Naive thymus-derived CD4-positive, alpha-beta T cell (primary cell): ENCODE measurements around the gene TRPC3. TPM values are rescaled to one million over a fixed set of nuclear protein-coding genes. Genes with fewer than 3 reads are reported as not detected.

Experiments used
- ATAC-seq: fragments of 150-1000 bp; cut with Tn5 transposase; 2 replicates; pipeline ENCODE4 v1.10.0; 2021; ENCODE audit warnings: mild to moderate bottlenecking, moderate library complexity
- CTCF ChIA-PET: fragments of 350-600 bp; sonication (Branson Sonifier 250); formaldehyde crosslinking; loops from one replicate; lab custom pipeline; 2021; ENCODE audit warnings: antibody characterized with exemption; lab: Charles Lee
- POLR2A ChIA-PET: fragments of 350-600 bp; sonication (Branson Sonifier 250); formaldehyde crosslinking; loops from one replicate; lab custom pipeline; 2021; ENCODE audit warnings: antibody characterized with exemption, inconsistent platforms; lab: Charles Lee
- DNase-seq, 9 donors: peaks; one replicate each; pipeline versions ENCODE4 v3.0.0 to v3.0.0-alpha.2; 2020 to 2022; ENCODE audit warnings: mixed read lengths in 1 of 9
- H3K27ac ChIP-seq: one replicate; pipeline ENCODE4 v1.7.0; 2013; ENCODE audit warnings: mild to moderate bottlenecking, low read depth, low read length, moderate library complexity
- H3K27me3 ChIP-seq, 2 donors: one replicate each; pipeline ENCODE4 v1.7.0; 2013; ENCODE audit warnings: low read length in 2 of 2, mild to moderate bottlenecking in 2 of 2, moderate library complexity in 2 of 2; ENCODE audit not compliant: control insufficient read depth in 2 of 2, insufficient read depth in 2 of 2
- H3K36me3 ChIP-seq, 3 experiments: 1 replicate in 2 of 3; 2 replicates in 1 of 3; pipeline ENCODE4 v1.7.0; 2013; ENCODE audit warnings: low read length in 3 of 3, mild to moderate bottlenecking in 3 of 3, moderate library complexity in 1 of 3; ENCODE audit not compliant: insufficient read depth in 3 of 3, control insufficient read depth in 2 of 3
- H3K4me1 ChIP-seq, 2 donors: one replicate each; pipeline ENCODE4 v1.7.0; 2013; ENCODE audit warnings: low read length in 2 of 2, mild to moderate bottlenecking in 2 of 2, moderate library complexity in 1 of 2; ENCODE audit not compliant: control insufficient read depth in 2 of 2, insufficient read depth in 2 of 2
- H3K4me3 ChIP-seq: 2 replicates; pipeline ENCODE4 v1.7.0; 2013; ENCODE audit warnings: mild to moderate bottlenecking, low read length
- H3K9me3 ChIP-seq, 3 experiments: 1 replicate in 2 of 3; 2 replicates in 1 of 3; pipeline ENCODE4 v1.7.0; 2013; ENCODE audit warnings: low read length in 3 of 3; ENCODE audit not compliant: control insufficient read depth in 2 of 3
- H3K27ac Mint-ChIP-seq, 9 donors: one replicate each; pipeline ENCODE4 v1.8.0; 2020 to 2022; ENCODE audit warnings: mixed read lengths in 9 of 9, mild to moderate bottlenecking in 8 of 9, moderate library complexity in 5 of 9, inconsistent platforms in 2 of 9
- H3K27me3 Mint-ChIP-seq, 5 donors: one replicate each; pipeline ENCODE4 v1.8.0; 2021 to 2022; ENCODE audit warnings: mixed read lengths in 5 of 5, mild to moderate bottlenecking in 1 of 5
- H3K36me3 Mint-ChIP-seq, 5 donors: one replicate each; pipeline ENCODE4 v1.8.0; 2020 to 2022; ENCODE audit warnings: mixed read lengths in 5 of 5, mild to moderate bottlenecking in 3 of 5, inconsistent platforms in 1 of 5
- H3K4me1 Mint-ChIP-seq, 7 donors: one replicate each; pipeline ENCODE4 v1.8.0; 2020 to 2022; ENCODE audit warnings: mixed read lengths in 7 of 7, mild to moderate bottlenecking in 3 of 7, inconsistent platforms in 1 of 7
- H3K4me3 Mint-ChIP-seq, 10 donors: one replicate each; pipeline ENCODE4 v1.8.0; 2020 to 2022; ENCODE audit warnings: mild to moderate bottlenecking in 10 of 10, mixed read lengths in 10 of 10, moderate library complexity in 6 of 10, inconsistent platforms in 2 of 10
- H3K9me3 Mint-ChIP-seq, 11 donors: one replicate each; pipeline ENCODE4 v1.8.0; 2020 to 2022; ENCODE audit warnings: mixed read lengths in 11 of 11, mild to moderate bottlenecking in 4 of 11, inconsistent platforms in 1 of 11, moderate library complexity in 1 of 11
- intact Hi-C, 2 donors: fragments of 100-400 bp; cut with micrococcal nuclease; formaldehyde crosslinking; loops; one replicate each; pipeline ENCODE4 v1.15.1; 2023
- polyA plus RNA-seq, 2 donors: library from polyadenylated mRNA; unstranded; fragments of 300-500 nt; fragmentation: Illumina TruSeq; gene quantifications; one replicate each; pipeline ENCODE4 v1.2.3, GENCODE V29; 2021
- total RNA-seq, 6 experiments: library from RNA in 5 of 6; stranded (reverse) in 5 of 6; gene quantifications; 1 replicate in 5 of 6; 2 replicates in 1 of 6; pipeline ENCODE4 v1.2.3 and lab custom pipeline; 2021 to 2026

TRPC3 gene
- total and polyA plus RNA-seq, 7 experiments from 2014 or later: 0.99 TPM; not detected in 6

DNA sequence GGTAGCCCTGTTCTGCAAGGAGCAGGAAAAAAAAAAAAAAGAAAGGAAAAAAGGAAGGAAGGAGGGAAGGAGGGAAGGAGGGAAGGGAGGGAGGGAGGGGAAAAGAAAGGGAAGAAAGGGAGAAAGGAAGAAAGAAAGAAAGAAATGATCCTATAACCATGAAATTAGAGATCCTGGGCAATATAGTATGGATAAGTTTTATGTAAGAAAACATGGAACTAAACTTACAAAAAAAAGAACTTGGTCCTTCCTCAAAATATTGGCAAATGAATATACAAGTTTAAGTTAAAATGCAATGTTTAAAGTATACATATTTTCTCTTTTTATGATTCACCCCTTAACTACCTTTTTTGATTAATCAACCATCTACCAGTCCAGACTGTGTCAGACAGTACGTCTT lies 100.5 kb downstream of the TRPC3 start:
- no peaks in the 10 kb centered on the region for H3K9me3 Mint-ChIP-seq
- intact Hi-C loops: no loop called here
- ATAC-seq: no peak

DNA sequence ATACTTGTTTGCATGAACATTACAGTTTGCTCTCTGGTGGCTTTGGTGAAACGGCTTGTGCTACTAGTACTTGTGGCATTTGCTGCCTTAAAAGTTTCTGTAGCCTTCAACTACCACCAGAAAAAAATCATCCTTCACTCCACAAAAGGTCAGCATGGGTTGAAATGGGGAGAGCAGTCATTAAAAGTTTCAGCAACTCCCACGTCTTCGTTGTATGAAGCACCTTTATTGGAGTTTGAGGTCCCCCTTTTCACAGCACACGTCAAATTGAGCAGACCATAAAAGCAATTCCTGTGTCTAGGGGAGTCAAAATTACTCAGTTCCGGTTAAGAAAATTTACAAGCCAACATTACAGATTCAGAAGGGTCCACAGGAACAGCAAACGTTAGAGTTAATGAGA lies 105.2 kb downstream of the TRPC3 start:
- no peaks in the 10 kb centered on the region for H3K9me3 ChIP-seq
- Mint-ChIP-seq H3K27me3 (no peaks in the 10 kb centered on the region), H3K4me3 (no peak overlapping the region), H3K36me3 (peaks cover 10 to 49% (median 20%) of the 10 kb centered on the region in 5 donors), H3K4me1 (no peaks in the 10 kb centered on the region), H3K9me3 (no peaks in the 10 kb centered on the region), H3K27ac (no peak overlapping the region)
- H3K4me3 ChIP-seq: no peak overlapping the region
- no peak overlapping the region for H3K27ac ChIP-seq
- ATAC-seq (no peak), DNase-seq (no peak)
- intact Hi-C loops: no loop called here
- POLR2A ChIA-PET: no interaction called here
- H3K27me3 ChIP-seq: no peaks in the 10 kb centered on the region
- H3K4me1 ChIP-seq: no peaks in the 10 kb centered on the region
- peaks cover 0 to 13% (median 0%) of the 10 kb centered on the region in 3 experiments for H3K36me3 ChIP-seq
- CTCF ChIA-PET: no interaction called here

More for the DNA sequence above, 100.5 kb downstream of the TRPC3 start:
- Histone ChIP-seq H3K9me3 (no peaks in the 10 kb centered on the region), H3K36me3 (peaks cover 0 to 8% (median 0%) of the 10 kb centered on the region in 3 experiments), H3K27ac (no peak overlapping the region), H3K27me3 (no peaks in the 10 kb centered on the region), H3K4me1 (no peaks in the 10 kb centered on the region), H3K4me3 (no peak overlapping the region)
- ChIA-PET CTCF (no interaction called here), POLR2A (no interaction called here)
- no peak for DNase-seq
- Mint-ChIP-seq H3K27me3 (no peaks in the 10 kb centered on the region), H3K27ac (no peak overlapping the region), H3K36me3 (peaks cover 3 to 40% (median 12%) of the 10 kb centered on the region in 5 donors), H3K4me3 (no peak overlapping the region), H3K4me1 (no peaks in the 10 kb centered on the region)

DNA sequence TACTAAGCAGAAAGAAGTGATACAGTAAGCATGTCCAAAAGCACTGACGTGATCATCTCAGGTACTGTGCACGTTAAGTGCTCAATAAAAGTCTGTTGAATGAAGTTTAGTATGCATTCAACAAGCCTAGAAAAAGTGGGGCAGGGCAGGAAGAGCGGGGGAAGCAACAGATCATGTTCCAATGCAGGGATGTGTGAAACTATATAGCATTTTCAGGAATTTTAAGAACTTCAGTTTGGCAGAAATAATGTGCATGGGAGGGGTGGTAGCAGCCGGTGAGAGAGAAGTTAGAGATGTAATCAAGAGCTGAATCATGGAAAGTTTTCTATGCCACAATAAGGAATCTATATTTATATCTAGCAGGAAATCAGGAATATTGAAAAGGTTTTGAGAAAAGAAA lies 109.0 kb downstream of the TRPC3 start:
- H3K27me3 ChIP-seq: no peaks in the 10 kb centered on the region
- no peaks in the 10 kb centered on the region for H3K9me3 ChIP-seq
- intact Hi-C loops: no loop called here
- ATAC-seq (no peak), DNase-seq (no peak)
- no peaks in the 10 kb centered on the region for H3K4me1 Mint-ChIP-seq
- no peak overlapping the region for H3K27ac Mint-ChIP-seq
- POLR2A ChIA-PET: no interaction called here
- H3K4me1 ChIP-seq: no peaks in the 10 kb centered on the region
- CTCF ChIA-PET: no interaction called here
- no peak overlapping the region for H3K4me3 ChIP-seq
- H3K27ac ChIP-seq: no peak overlapping the region
- peaks cover 0 to 16% (median 0%) of the 10 kb centered on the region in 3 experiments for H3K36me3 ChIP-seq
- H3K27me3 Mint-ChIP-seq: no peaks in the 10 kb centered on the region
- H3K9me3 Mint-ChIP-seq: no peaks in the 10 kb centered on the region
- H3K4me3 Mint-ChIP-seq: no peak overlapping the region
- peaks cover 7 to 50% (median 35%) of the 10 kb centered on the region in 5 donors for H3K36me3 Mint-ChIP-seq

DNA sequence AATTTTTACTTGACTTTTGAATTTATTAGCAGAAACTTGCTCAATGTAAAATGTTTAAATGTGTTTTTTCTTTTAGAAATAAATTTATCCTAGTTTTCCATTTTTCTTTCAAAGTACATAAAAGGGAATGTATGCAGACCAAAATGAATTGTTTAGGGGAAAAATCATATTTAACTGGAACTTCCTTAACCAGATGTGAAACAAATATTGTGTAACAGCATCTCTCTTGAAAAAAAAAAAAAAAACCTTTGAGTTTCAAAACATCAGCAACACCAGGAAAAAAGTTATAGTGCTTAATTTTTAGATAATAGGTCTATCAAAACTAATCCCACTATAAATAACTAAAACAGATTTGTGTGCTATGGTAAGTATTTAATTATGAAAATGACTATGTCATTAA lies 113.7 kb downstream of the TRPC3 start:
- no peak for DNase-seq
- H3K4me3 ChIP-seq: no peak overlapping the region
- Mint-ChIP-seq H3K4me3 (no peak overlapping the region), H3K27me3 (no peaks in the 10 kb centered on the region), H3K4me1 (no peaks in the 10 kb centered on the region), H3K36me3 (peaks cover 6 to 31% (median 24%) of the 10 kb centered on the region in 5 donors), H3K27ac (no peak overlapping the region), H3K9me3 (no peaks in the 10 kb centered on the region)
- peaks cover 0 to 6% (median 0%) of the 10 kb centered on the region in 3 experiments for H3K36me3 ChIP-seq
- no peak overlapping the region for H3K27ac ChIP-seq
- H3K4me1 ChIP-seq: no peaks in the 10 kb centered on the region
- ChIA-PET POLR2A (no interaction called here), CTCF (no interaction called here)
- intact Hi-C loops: no loop called here
- ATAC-seq: no peak
- no peaks in the 10 kb centered on the region for H3K27me3 ChIP-seq
- H3K9me3 ChIP-seq: no peaks in the 10 kb centered on the region

DNA sequence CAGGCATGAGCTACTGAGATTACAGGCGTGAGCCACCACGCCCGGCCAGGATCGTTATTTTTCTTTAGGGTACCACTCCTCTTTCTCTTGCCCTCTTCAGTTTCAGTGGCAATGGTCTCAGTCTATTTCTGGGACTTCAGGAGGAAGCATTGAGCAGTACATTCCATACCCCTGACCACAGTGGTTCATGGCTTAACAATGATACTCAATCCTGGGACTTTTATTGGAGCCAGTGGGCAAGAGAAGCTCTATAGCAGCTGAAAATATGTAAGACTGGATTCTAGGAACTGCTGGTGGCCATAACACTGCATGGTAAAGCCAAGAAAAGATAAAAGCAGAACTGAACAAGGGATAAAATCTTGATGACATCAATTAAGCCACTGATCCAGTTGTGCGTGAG lies 122.3 kb downstream of the TRPC3 start:
- intact Hi-C loops: no loop called here
- peaks cover 0 to 5% (median 0%) of the 10 kb centered on the region in 7 donors for H3K4me1 Mint-ChIP-seq
- Histone ChIP-seq H3K9me3 (no peaks in the 10 kb centered on the region), H3K4me1 (no peaks in the 10 kb centered on the region), H3K27me3 (no peaks in the 10 kb centered on the region), H3K36me3 (peaks cover 0 to 1% (median 0%) of the 10 kb centered on the region in 3 experiments), H3K4me3 (no peak overlapping the region), H3K27ac (no peak overlapping the region)
- H3K27ac Mint-ChIP-seq: no peak overlapping the region
- no peak overlapping the region for H3K4me3 Mint-ChIP-seq
- peaks cover 0 to 11% (median 5%) of the 10 kb centered on the region in 5 donors for H3K36me3 Mint-ChIP-seq
- DNase-seq: no peak
- no peaks in the 10 kb centered on the region for H3K27me3 Mint-ChIP-seq
- CTCF ChIA-PET: no interaction called here
- POLR2A ChIA-PET: no interaction called here
- H3K9me3 Mint-ChIP-seq: no peaks in the 10 kb centered on the region
- no peak for ATAC-seq

Other genes starting within 250 kb of the TRPC3 start
- not detected for gene SMIM43, start 186.9 kb downstream of the TRPC3 start, total RNA-seq
- not detected for gene SMIM43, start 186.9 kb downstream of the TRPC3 start, polyA plus RNA-seq
- 10 to 100 TPM; 37.5 to 55.0 (median 44.2) TPM for gene EXOSC9, start 150.7 kb downstream of the TRPC3 start, total RNA-seq
- gene EXOSC9, start 150.7 kb downstream of the TRPC3 start, polyA plus RNA-seq: 10 to 100 TPM; 36.8 to 42.3 TPM
- 10 to 100 TPM in 1 of 5 experiments, 1 to 10 TPM in 2, under 1 TPM in 2; 0.24 to 63.7 (median 1.2) TPM for gene CCNA2, start 128.2 kb downstream of the TRPC3 start, total RNA-seq
- gene CCNA2, start 128.2 kb downstream of the TRPC3 start, polyA plus RNA-seq: under 1 TPM; 0.06 to 0.13 TPM
- gene BBS7, start 81.6 kb downstream of the TRPC3 start, total RNA-seq: 10 to 100 TPM in 2 of 5 experiments, 1 to 10 TPM in 3; 3.7 to 13.1 (median 8.1) TPM
- 1 to 10 TPM; 7.9 to 8.1 TPM for gene BBS7, start 81.6 kb downstream of the TRPC3 start, polyA plus RNA-seq
- gene BLTP1, start 200.3 kb upstream of the TRPC3 start, total RNA-seq: 10 to 100 TPM; 45.9 to 86.6 (median 72.8) TPM
- gene BLTP1, start 200.3 kb upstream of the TRPC3 start, polyA plus RNA-seq: 1 to 10 TPM; 6.8 to 7.3 TPM